Right cardiac atrium (tissue), 5 donors: Measurements from ENCODE around the gene SELENOK. TPM values are rescaled to one million over a fixed set of nuclear protein-coding genes. Genes with fewer than 3 reads are reported as not detected.
"Not testable (repeated sequence)": the region's sequence is repeated elsewhere in the genome, so short reads cannot be mapped to it uniquely, and the experiment has no call there.

Experiments used
- ATAC-seq, 2 donors: fragments of 200-7000 bp; cut with Tn5 transposase; one replicate each; pipeline versions ENCODE4 v1.8.0 to v1.9.1; 2020; ENCODE audit warnings: moderate library complexity in 2 of 2, mild to moderate bottlenecking in 1 of 2
- DNase-seq, 3 donors: peaks; one replicate each; pipeline ENCODE4 v3.0.0-alpha.2; 2020
- H3K27ac ChIP-seq: one replicate; pipeline ENCODE4 v1.5.1; 2013; ENCODE audit warnings: mild to moderate bottlenecking, low read length, control low read depth, moderate library complexity
- H3K27me3 ChIP-seq: one replicate; pipeline ENCODE4 v1.6.1; 2013; ENCODE audit not compliant: control insufficient read depth, insufficient read depth
- H3K4me1 ChIP-seq: one replicate; pipeline ENCODE4 v1.6.1; 2013; ENCODE audit warnings: low read length; ENCODE audit not compliant: control insufficient read depth, insufficient read depth
- H3K4me3 ChIP-seq: one replicate; pipeline ENCODE4 v1.5.1; 2013; ENCODE audit warnings: low read length, control low read depth
- H3K9me3 ChIP-seq: one replicate; pipeline ENCODE4 v1.6.1; 2013; ENCODE audit warnings: low read length; ENCODE audit not compliant: control insufficient read depth
- WGBS: extraction: QIAGEN DNeasy Blood & Tissue Kit; methylation state at CpG from one replicate; pipeline ENCODE4 v1.1.7; 2013; 5-methylcytosine and 5-hydroxymethylcytosine counted together
- intact Hi-C, 4 donors: fragments of 100-400 bp; cut with DNase I; formaldehyde crosslinking; loops; one replicate each; pipeline versions ENCODE4 v1.11.0 to v1.14.0; 2022 to 2023
- long read RNA-seq, 4 donors: library from polyadenylated mRNA; unstranded; transcript quantifications; one replicate each; pipeline ENCODE4 v2.0.0, GENCODE V29; 2020 to 2021
- polyA plus RNA-seq: library from polyadenylated mRNA; stranded (reverse); fragments of 200-250 nt; gene quantifications from one replicate; pipeline ENCODE4 v1.2.3, GENCODE V29; 2013
- total RNA-seq, 4 donors: library from RNA; stranded (reverse); fragmentation: NEBNext Ultra II Directional; extraction: Animal tissue kit (Norgen Biotek cat#: 25700); gene quantifications; one replicate each; pipeline ENCODE4 v1.2.1, GENCODE V29; 2021
- donor health status: healthy with polysubstance abuse.
- donor health status: DM: no; HTN: yes; CAD: no.
- donor health status: DM: no; HTN: no; CAD: no.
- donor health status: DM: no; HTN: yes; CAD: no; lungs with severe emphysema.
- donor health status: DM: yes; HTN: yes; CAD: no.

Gene SELENOK
- total RNA-seq, result 100 to 1,000 TPM in 2 of 4 donors, 10 to 100 TPM in 2; 86.9 to 115 (median 101) TPM
- 187 TPM for polyA plus RNA-seq
- long read RNA-seq, donor 1, transcript SELENOK-204 (5 exons, 1,633 nt), result major isoform, 122 of 131 reads
- long read RNA-seq, donor 1, partial matches to known transcripts, result 7 of 131 reads
- long read RNA-seq, donor 1, other reads (novel, unspliced or antisense), result 1 of 131 reads
- long read RNA-seq, donor 2, transcript SELENOK-204 (5 exons, 1,633 nt), result major isoform, 80 of 87 reads
- long read RNA-seq, donor 2, partial matches to known transcripts, result 4 of 87 reads
- long read RNA-seq, donor 2, other reads (novel, unspliced or antisense), result 3 of 87 reads
- long read RNA-seq, donor 3, transcript SELENOK-204 (5 exons, 1,633 nt), result major isoform, 122 of 130 reads
- long read RNA-seq, donor 3, partial matches to known transcripts, result 4 of 130 reads
- long read RNA-seq, donor 3, other reads (novel, unspliced or antisense), result 4 of 130 reads
- long read RNA-seq, donor 4, transcript SELENOK-204 (5 exons, 1,633 nt), result major isoform, 66 of 69 reads
- long read RNA-seq, donor 4, partial matches to known transcripts, result 0 of 69 reads
- long read RNA-seq, donor 4, other reads (novel, unspliced or antisense), result 1 of 69 reads

GRCh38 chr3:53891497-53892285 lies at the start of gene SELENOK:
Gene SELENOK, minus strand, starts transcription at chr3:53891859.
- Histone ChIP-seq H3K27me3 (no peaks in the 10 kb centered on the region), H3K27ac (peak within 1 kb of the TSS; percentile 99), H3K4me1 (no peaks in the 10 kb centered on the region), H3K4me3 (peak within 1 kb of the TSS; percentile 95), H3K9me3 (no peaks in the 10 kb centered on the region)
- DNase-seq (peak; percentile 99), ATAC-seq (peak; percentile 99)
- WGBS, result under 1% methylated on average over 73 of the region's 73 CpGs
- intact Hi-C loops, result no loop called here

- 51% methylated on average over 6 of the region's 6 CpGs for WGBS
- no peak overlapping the region for H3K4me3 ChIP-seq
- no peaks in the 10 kb centered on the region for H3K9me3 ChIP-seq
- no peak overlapping the region for H3K27ac ChIP-seq
- H3K27me3 ChIP-seq, result no peaks in the 10 kb centered on the region
- intact Hi-C loops, result loop anchor here in 1 of 4 donors (10.0 kb wide), 2 partner anchors 204 to 434 kb away; no protein-coding TSS in a partner anchor
- DNase-seq (no peak), ATAC-seq (no peak)
- no peaks in the 10 kb centered on the region for H3K4me1 ChIP-seq
These were observed 49.5 kb upstream of the SELENOK start for GRCh38 chr3:53941184-53941583.

- no peaks in the 10 kb centered on the region for H3K4me1 ChIP-seq
- ATAC-seq, result no peak
- no peak overlapping the region for H3K27ac ChIP-seq
- no peaks in the 10 kb centered on the region for H3K9me3 ChIP-seq
- no peaks in the 10 kb centered on the region for H3K27me3 ChIP-seq
- 29% methylated on average over 1 of the region's 1 CpG for WGBS
- H3K4me3 ChIP-seq, result no peak overlapping the region
- no peak for DNase-seq
- intact Hi-C loops, result loop anchor here in 1 of 4 donors (10.0 kb wide), 2 partner anchors 204 to 434 kb away; no protein-coding TSS in a partner anchor
These were observed 49.0 kb upstream of the SELENOK start for GRCh38 chr3:53940623-53941022.

- Histone ChIP-seq H3K9me3 (no peaks in the 10 kb centered on the region), H3K27me3 (no peaks in the 10 kb centered on the region), H3K27ac (no peak overlapping the region), H3K4me1 (no peaks in the 10 kb centered on the region), H3K4me3 (no peak overlapping the region)
- WGBS, result 57% methylated on average over 1 of the region's 1 CpG
- intact Hi-C loops, result loop anchor here in 1 of 4 donors (10.0 kb wide), 2 partner anchors 205 to 435 kb away; no protein-coding TSS in a partner anchor
- DNase-seq (no peak), ATAC-seq (no peak)
These were observed 48.2 kb upstream of the SELENOK start for GRCh38 chr3:53939813-53940212.

- intact Hi-C loops, result no loop called here
- 32% methylated on average over 10 of the region's 10 CpGs for WGBS
These were observed 47.5 kb upstream of the SELENOK start for GRCh38 chr3:53939086-53939582.

GRCh38 chr3:53938645-53939044 lies 47.0 kb upstream of the SELENOK start:
- WGBS, result 4% methylated on average over 2 of the region's 2 CpGs
- no peaks in the 10 kb centered on the region for H3K4me1 ChIP-seq
- ATAC-seq (peak in 1 of 2 donors; percentile 53), DNase-seq (no peak)
- H3K27ac ChIP-seq, result no peak overlapping the region
- H3K27me3 ChIP-seq, result no peaks in the 10 kb centered on the region
- no peak overlapping the region for H3K4me3 ChIP-seq
- intact Hi-C loops, result no loop called here
- no peaks in the 10 kb centered on the region for H3K9me3 ChIP-seq

More at GRCh38 chr3:53939086-53939582, 47.5 kb upstream of the SELENOK start:
- no peak for ATAC-seq
- Histone ChIP-seq H3K9me3 (no peaks in the 10 kb centered on the region), H3K4me1 (no peaks in the 10 kb centered on the region), H3K27ac (no peak overlapping the region), H3K4me3 (no peak overlapping the region), H3K27me3 (no peaks in the 10 kb centered on the region)
- no peak for DNase-seq

- no peak for DNase-seq
- H3K9me3 ChIP-seq, result no peaks in the 10 kb centered on the region
- no peak for ATAC-seq
- H3K27ac ChIP-seq, result no peak overlapping the region
- no peaks in the 10 kb centered on the region for H3K4me1 ChIP-seq
- intact Hi-C loops, result no loop called here
- WGBS, result 82% methylated on average over 1 of the region's 1 CpG
- no peak overlapping the region for H3K4me3 ChIP-seq
- H3K27me3 ChIP-seq, result no peaks in the 10 kb centered on the region
These were observed 44.7 kb upstream of the SELENOK start for GRCh38 chr3:53936347-53936746.

GRCh38 chr3:53935283-53935901 lies 43.7 kb upstream of the SELENOK start:
- Histone ChIP-seq H3K4me1 (no peaks in the 10 kb centered on the region), H3K27ac (no peak overlapping the region), H3K4me3 (no peak overlapping the region), H3K27me3 (no peaks in the 10 kb centered on the region), H3K9me3 (no peaks in the 10 kb centered on the region)
- 56% methylated on average over 1 of the region's 1 CpG for WGBS
- no peak for ATAC-seq
- no peak for DNase-seq
- intact Hi-C loops, result no loop called here

- DNase-seq, H3K9me3 ChIP-seq, intact Hi-C loops, H3K27me3 ChIP-seq, ATAC-seq, H3K4me3 ChIP-seq, H3K4me1 ChIP-seq, H3K27ac ChIP-seq: not testable (repeated sequence)
- 79% methylated on average over 29 of the region's 30 CpGs for WGBS
These were observed 35.7 kb upstream of the SELENOK start for GRCh38 chr3:53927208-53927872.

- Histone ChIP-seq H3K27me3 (no peaks in the 10 kb centered on the region), H3K9me3 (no peaks in the 10 kb centered on the region), H3K27ac (no peak overlapping the region), H3K4me1 (no peaks in the 10 kb centered on the region), H3K4me3 (no peak overlapping the region)
- DNase-seq (no peak), ATAC-seq (no peak)
- intact Hi-C loops, result no loop called here
- 33% methylated on average over 1 of the region's 1 CpG for WGBS
These were observed 29.6 kb upstream of the SELENOK start for GRCh38 chr3:53921296-53921695.
